ENCODE data around the gene HPCAL1.
"Not testable (repeated sequence)": the region's sequence is repeated elsewhere in the genome, so short reads cannot be mapped to it uniquely, and the experiment has no call there.

The HPCAL1 gene

DNA sequence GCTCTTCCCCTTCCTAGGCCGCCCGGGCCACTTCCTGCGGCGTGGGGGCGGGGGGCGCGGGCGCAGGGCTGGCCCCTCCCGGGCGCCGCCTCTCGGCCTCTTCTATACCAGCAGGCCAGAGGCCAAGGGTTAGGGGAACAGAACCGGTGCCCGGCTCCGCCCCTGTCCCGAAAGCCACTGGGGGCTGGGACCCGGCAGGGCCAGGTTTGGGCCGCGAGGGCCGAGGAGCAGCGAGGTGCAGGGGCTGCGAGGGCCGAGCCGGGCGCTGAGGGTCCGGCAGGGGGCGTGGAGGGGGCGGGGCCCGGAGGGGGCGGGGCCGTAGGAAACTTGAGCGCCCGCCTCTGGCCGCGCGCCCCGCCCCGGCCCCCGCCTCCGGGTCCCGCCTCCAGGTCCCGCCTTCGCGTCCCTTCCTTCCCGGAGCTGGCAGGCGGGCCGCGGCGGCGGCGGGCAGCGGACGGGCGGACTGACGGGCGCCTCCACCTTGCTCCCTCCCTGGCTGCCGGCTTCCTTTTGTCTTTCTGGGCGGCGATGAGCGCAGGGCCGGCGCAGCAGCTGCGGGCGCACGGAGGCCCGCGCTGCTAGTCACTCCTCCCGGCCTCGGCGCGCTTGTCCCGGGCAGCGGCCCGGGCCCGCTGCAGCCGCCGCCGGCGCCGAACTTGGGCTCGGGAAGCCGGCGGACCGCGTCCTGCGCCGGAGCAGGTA lies at the start of gene HPCAL1:
Gene HPCAL1 (plus strand): TSS at position 426 of the 702 bp plus-strand sequence. CDS start 116,854 bp downstream, outside the sequence.
- Mint-ChIP-seq H3K9me3 (peaks cover 0 to 2% of the 10 kb centered on the region in 2 donors), H3K27ac (peak within 1 kb of the TSS; percentile 86), H3K27me3 (no peaks in the 10 kb centered on the region), H3K4me3 (peak within 1 kb of the TSS; percentile 89 to 99), H3K36me3 (peaks cover 0 to 3% of the 10 kb centered on the region in 2 donors), H3K4me1 (peaks cover 49 to 77% of the 10 kb centered on the region in 2 donors)
- ATAC-seq (replicated peaks), result peak; percentile 80 to 89
- DNase-seq, result peak; percentile 85

DNA sequence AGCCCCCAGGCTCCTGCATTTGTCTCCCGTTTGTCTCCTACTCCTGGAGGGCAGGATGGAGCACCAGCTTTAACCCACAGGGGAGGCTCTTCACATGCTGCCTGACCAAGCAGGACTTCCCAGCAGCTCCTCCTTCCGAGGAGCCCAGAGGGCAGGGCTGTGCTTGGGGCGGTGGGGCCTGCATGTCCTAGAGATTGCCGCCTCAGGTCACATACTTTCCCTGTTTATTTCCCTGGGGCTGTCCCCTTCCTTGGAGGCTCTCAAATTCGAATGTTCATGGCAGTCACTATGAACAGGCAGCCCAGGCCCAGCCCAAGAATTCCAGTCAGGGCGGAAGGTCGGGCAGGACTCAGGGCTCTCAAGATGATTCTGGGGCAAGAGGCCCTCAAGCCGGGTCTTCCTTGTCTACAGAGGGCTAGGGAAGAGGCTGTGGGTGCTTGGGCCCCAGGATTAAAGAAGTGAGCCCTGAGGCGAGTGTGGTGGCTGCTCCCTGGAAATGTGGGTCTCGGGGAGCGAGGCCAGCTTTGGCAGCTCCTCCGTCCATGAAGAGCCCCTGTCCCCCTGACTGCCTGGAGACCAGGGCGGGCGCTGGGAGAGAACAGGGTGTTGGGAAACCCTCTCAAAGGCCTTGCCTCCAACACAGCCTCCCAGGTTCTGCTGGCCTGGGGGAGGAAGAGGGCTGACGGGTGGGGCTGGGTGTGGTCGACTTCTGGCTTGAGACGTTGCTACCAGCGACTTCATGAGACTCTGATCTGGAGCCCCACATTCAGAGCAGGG lies 48.9 kb upstream of the HPCAL1 start:
- DNase-seq (no peak), ATAC-seq (replicated peaks) (no peak)
- peaks cover 14 to 43% of the 10 kb centered on the region in 2 donors for H3K27me3 Mint-ChIP-seq
- H3K4me3 Mint-ChIP-seq, result no peak overlapping the region
- no peak overlapping the region for H3K27ac Mint-ChIP-seq
- peaks cover 12 to 13% of the 10 kb centered on the region in 2 donors for H3K9me3 Mint-ChIP-seq
- peaks cover 1 to 3% of the 10 kb centered on the region in 2 donors for H3K4me1 Mint-ChIP-seq
- H3K36me3 Mint-ChIP-seq, result peaks cover 2 to 5% of the 10 kb centered on the region in 2 donors

DNA sequence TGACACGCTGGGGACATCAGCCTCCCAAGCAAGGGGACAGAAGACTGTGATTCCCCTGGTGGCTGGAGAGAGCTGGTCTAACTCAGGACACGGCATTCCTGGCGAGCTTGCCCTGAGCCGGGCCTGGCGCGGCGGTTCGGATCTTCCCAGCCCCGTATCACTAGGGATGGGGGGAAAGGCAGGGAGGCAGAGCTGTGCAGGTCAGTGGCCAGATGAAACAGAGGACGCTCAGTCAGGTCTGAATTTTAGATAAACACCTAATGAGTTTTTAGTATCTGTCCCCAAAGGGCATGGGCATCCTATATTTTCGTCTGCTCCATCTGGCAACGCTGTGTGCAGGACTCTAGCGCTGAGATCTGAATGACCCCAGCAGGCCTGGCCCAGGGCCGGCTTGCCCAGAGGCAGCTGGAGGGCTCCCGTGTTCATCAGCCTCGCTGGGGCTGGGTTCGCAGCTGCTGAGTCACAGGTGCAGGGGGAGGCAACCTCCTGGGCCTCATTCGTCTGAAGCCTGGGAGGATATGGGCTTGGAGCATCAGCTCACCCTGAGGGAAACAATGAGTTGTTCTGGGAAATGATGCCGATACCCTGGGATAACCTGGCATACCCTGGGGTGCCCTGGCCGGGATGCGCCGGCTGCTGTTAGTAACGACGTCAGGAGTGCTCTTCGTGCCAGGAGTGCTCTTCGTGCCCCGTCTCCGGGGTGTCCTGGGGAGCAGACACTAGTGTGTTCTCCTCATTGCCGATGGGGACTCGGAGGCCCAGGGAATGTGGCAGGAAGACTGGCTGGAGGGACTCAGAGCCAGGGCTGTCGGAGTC lies 48.1 kb upstream of the HPCAL1 start:
- H3K4me3 Mint-ChIP-seq, result no peak overlapping the region
- H3K27me3 Mint-ChIP-seq, result peaks cover 14 to 43% of the 10 kb centered on the region in 2 donors
- DNase-seq (no peak), ATAC-seq (replicated peaks) (no peak)
- H3K9me3 Mint-ChIP-seq, result peaks cover 12 to 13% of the 10 kb centered on the region in 2 donors
- peaks cover 2 to 5% of the 10 kb centered on the region in 2 donors for H3K36me3 Mint-ChIP-seq
- no peaks in the 10 kb centered on the region for H3K4me1 Mint-ChIP-seq
- no peak overlapping the region for H3K27ac Mint-ChIP-seq

DNA sequence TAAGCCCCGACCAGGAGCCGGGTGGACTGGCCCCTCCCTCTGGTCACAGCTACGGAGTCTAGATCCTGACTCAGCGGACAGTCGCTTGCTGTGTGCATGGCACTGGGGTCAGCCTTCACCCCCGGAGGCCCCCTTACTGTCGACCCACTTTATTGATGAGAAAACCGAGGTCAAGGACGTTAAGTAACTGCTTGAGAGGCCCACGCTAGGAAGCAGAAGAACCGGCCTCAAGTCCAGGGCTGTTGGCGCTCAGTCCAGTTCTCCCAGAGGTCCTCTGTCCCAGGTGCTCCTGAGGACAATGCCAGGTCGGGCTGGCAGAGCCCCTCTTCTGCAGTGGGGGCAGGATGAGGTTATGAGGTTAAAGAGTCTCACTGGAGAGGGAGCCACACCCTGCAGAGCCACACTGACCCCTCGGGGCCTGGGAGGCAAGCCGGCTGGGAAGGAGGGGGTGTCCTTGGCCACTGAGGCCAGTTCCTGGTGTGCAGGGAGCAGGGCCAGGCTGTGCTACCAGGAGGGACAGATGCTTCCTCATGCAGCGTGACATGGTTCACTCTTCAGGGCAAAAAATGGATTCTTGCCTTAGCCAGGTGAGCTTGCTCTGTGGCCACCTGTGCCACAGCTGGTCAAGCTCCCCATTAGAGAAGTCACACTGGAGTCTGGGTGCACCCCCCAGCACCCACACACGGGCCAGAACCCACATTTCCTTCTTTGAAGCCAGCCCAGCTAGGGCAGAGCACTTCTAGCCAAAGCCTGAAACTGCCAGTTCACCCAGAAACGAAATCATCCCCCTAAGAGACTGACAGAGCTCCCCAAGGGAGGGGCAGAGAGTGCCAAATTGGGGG lies 47.3 kb upstream of the HPCAL1 start:
- Mint-ChIP-seq H3K9me3 (peaks cover 8 to 9% of the 10 kb centered on the region in 2 donors), H3K36me3 (peaks cover 2 to 5% of the 10 kb centered on the region in 2 donors), H3K4me3 (no peak overlapping the region), H3K27ac (no peak overlapping the region), H3K27me3 (peaks cover 14 to 43% of the 10 kb centered on the region in 2 donors), H3K4me1 (no peaks in the 10 kb centered on the region)
- DNase-seq (no peak), ATAC-seq (replicated peaks) (no peak)

DNA sequence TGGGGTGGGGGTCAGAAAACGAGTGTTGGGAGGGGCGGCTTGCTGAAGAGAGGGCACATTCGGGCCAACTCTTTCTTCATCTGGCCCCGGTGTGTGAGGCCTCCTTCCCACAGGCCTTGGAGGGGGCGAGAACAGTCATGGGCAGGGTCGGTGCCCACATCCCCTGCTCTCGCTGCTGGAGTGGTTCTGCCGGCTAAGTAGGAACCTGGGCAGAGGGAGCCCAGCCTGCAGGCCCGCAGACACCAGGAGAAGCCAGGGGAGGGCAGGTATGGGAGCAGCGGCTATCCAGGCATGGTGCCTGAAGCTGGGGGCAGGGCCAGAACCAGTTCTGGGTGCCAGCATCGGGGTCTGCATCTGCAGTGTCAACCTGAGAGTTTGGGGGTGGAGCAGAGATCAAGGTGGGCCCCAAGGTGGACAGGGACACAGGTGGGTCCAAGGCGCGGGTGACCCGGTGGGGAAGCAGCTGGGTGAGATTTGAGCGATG lies 46.6 kb upstream of the HPCAL1 start:
- Mint-ChIP-seq H3K36me3 (peaks cover 0 to 2% of the 10 kb centered on the region in 2 donors), H3K4me3 (no peak overlapping the region), H3K27ac (no peak overlapping the region), H3K4me1 (no peaks in the 10 kb centered on the region), H3K27me3 (peaks cover 14 to 43% of the 10 kb centered on the region in 2 donors), H3K9me3 (peaks cover 4% of the 10 kb centered on the region in 2 donors)
- no peak for ATAC-seq (replicated peaks)
- DNase-seq, result no peak

DNA sequence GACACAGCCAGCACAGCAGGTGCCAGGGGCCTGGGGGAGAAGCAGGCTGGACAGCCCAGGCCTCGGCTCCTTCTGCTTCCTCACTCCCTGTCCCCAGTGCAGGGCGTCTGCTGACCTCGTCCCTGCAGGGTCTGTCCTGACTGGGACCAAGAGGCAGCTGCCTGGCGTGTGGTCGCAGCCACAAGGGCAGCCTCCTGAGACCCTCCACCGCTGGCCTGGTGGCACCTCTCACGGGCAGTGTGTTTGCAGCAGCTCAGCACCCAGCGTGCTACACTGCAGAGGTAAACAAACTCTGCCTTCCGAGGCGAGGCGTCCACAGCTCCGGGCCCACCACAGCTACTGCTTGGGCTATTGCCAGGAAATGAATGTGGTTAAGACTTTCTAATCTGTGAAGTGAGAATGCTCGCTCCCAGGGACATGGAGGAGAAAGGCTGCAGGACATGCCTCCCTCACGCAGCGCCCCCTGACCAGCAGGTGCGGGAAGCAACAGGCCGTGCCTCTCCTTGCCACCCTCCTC lies 46.1 kb upstream of the HPCAL1 start:
- H3K4me3 Mint-ChIP-seq, result no peak overlapping the region
- H3K27ac Mint-ChIP-seq, result no peak overlapping the region
- no peak for DNase-seq

DNA sequence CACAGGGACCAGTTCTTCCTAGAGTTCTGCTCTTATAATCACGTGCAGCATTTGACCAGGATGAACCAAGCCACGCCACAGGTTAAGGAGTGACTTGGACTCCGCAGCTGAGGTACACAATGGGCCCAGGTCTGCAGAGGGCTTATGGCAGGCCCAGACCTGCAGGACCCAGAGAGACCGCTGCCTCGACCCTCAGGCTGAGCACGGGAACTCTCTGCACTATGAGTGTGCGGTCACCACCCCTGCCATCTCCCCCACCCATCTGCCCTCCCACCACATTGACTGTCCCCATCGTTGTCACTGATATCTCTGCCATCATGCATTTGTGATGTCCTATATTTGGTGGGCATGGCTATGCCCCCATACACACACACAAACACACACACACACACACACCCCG lies 45.7 kb upstream of the HPCAL1 start:
- Mint-ChIP-seq H3K9me3 (no peaks in the 10 kb centered on the region), H3K27me3 (peaks cover 14 to 35% of the 10 kb centered on the region in 2 donors), H3K36me3 (no peaks in the 10 kb centered on the region), H3K27ac (no peak overlapping the region), H3K4me1 (no peaks in the 10 kb centered on the region), H3K4me3 (no peak overlapping the region)
- ATAC-seq (replicated peaks), result no peak
- DNase-seq, result no peak

More for the DNA sequence above, 46.1 kb upstream of the HPCAL1 start:
- no peak for ATAC-seq (replicated peaks)
- Mint-ChIP-seq H3K9me3 (peaks cover 1 to 2% of the 10 kb centered on the region in 2 donors), H3K36me3 (peaks cover 0 to under 1% of the 10 kb centered on the region in 2 donors), H3K4me1 (no peaks in the 10 kb centered on the region), H3K27me3 (peaks cover 14 to 39% of the 10 kb centered on the region in 2 donors)

DNA sequence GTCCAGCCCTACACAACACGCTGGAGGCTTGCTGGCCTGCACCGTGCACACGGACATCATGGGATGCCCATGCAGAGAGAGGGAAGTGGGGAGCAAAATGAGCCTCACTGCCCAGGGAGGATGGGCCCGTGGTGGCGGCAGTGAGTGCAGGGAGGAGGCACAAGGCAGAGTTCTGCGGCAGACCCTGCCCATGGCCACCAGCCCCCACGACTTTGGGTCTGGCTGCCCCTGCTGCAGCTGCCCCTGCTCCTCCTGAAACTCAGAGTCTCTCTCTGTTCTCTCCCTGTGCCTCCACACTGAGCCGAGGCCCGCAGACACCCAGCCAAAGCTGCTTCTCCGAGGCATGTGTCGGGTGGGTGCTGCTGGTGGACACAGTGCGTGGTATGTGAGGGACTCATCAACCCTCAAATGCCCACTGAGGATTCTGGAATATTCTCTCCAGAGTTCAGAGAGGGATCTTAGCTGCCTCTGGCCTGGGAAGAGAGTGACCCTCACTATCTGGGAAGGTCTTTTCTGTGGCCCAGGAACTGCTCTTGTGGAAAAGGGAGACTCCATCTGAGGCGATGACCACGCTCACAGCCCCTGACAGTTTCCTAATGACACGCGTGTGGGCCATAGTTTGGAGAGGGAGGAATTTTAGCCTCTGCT lies 45.1 kb upstream of the HPCAL1 start:
- Mint-ChIP-seq H3K4me3 (no peak overlapping the region), H3K27ac (no peak overlapping the region), H3K27me3 (peaks cover 13 to 29% of the 10 kb centered on the region in 2 donors), H3K9me3 (no peaks in the 10 kb centered on the region), H3K4me1 (no peaks in the 10 kb centered on the region), H3K36me3 (no peaks in the 10 kb centered on the region)
- DNase-seq, result no peak
- ATAC-seq (replicated peaks), result no peak

DNA sequence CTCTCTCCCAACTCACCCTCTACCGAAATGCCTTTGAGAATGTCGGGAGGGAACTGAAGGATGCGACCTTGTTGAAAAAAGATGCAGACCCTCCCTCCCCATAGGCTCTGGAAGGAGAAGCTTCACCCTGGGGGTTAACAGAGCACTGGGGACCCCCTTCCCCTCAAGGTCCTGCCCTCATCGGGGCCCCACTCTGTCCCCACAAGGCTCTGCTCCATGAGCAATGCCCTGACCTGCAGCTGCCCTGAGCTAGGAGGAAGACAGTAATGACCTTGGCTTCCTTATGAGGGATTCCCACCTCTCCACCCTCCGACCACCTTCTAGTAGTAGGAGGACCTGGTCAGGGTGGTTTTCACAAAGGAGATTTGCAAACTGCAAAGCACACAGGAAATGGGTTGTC lies 44.4 kb upstream of the HPCAL1 start:
- H3K27me3 Mint-ChIP-seq, result peaks cover 9 to 22% of the 10 kb centered on the region in 2 donors
- H3K4me3 Mint-ChIP-seq, result no peak overlapping the region
- no peak overlapping the region for H3K27ac Mint-ChIP-seq

DNA sequence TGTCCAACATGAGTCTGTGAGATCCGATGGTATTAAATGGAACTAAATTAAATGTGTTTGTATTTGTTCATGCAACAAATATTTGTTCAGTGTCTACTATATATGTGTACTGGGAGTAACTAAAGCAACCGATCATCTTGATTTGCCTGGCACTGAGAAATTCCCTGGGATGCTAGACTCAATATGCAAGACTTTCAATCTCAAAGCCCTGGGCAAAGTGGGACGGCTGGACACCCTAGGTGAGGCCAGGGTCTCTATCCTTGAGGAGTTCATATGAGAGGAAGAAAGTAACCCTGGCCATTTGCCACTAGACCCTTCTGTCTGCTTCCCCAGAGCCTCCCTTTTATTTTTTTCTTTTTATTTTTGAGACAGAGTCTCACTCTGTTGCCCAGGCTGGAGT lies 44.0 kb upstream of the HPCAL1 start:
- Mint-ChIP-seq H3K36me3 (no peaks in the 10 kb centered on the region), H3K4me1 (no peaks in the 10 kb centered on the region), H3K27me3 (peaks cover 5 to 18% of the 10 kb centered on the region in 2 donors), H3K9me3 (no peaks in the 10 kb centered on the region), H3K27ac (no peak overlapping the region), H3K4me3 (no peak overlapping the region)
- DNase-seq (no peak), ATAC-seq (replicated peaks) (no peak)

More for the DNA sequence above, 44.4 kb upstream of the HPCAL1 start:
- H3K36me3 Mint-ChIP-seq, result no peaks in the 10 kb centered on the region
- H3K4me1 Mint-ChIP-seq, result no peaks in the 10 kb centered on the region
- DNase-seq (no peak), ATAC-seq (replicated peaks) (no peak)
- H3K9me3 Mint-ChIP-seq, result no peaks in the 10 kb centered on the region

DNA sequence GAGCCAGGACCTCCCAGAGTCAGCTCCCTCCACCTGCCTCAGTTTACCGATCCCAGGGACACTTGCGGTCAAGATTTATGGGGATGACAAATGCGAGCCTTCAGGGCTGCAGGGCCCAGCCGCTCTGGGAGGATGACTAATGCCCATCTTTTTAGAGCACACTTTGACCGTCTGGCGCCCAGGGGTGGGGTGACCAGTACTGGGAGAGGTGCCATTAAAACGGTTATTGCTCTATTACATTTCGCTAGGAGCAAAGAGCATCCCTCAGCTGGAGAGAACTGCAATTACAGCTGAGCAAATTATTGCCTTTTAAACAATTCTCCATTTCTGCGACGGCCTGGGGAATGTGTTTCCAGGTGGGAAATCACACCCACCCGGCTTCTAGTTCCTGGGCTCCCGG lies 42.6 kb upstream of the HPCAL1 start:
- Mint-ChIP-seq H3K4me3 (no peak overlapping the region), H3K27me3 (peaks cover 5 to 15% of the 10 kb centered on the region in 2 donors), H3K9me3 (no peaks in the 10 kb centered on the region), H3K27ac (no peak overlapping the region), H3K36me3 (no peaks in the 10 kb centered on the region), H3K4me1 (no peaks in the 10 kb centered on the region)
- ATAC-seq (replicated peaks) (no peak), DNase-seq (no peak)

DNA sequence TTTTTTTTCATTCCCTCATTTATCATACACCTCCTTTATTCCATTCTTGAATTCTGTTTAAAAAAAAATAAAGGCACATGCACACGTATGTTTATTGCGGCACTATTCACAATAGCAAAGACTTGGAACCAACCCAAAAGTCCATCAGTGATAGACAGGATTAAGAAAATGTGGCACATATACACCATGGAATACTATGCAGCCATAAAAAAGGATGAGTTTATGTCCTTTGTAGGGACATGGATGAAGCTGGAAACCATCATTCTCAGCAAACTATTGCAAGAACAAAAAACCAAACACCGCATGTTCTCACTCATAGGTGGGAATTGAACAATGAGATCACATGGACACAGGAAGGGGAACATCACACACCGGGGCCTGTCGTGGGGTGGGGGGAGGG lies 39.2 kb upstream of the HPCAL1 start:
- H3K4me3 Mint-ChIP-seq; H3K9me3 Mint-ChIP-seq; ATAC-seq (replicated peaks); H3K27me3 Mint-ChIP-seq; DNase-seq; H3K4me1 Mint-ChIP-seq; H3K36me3 Mint-ChIP-seq; H3K27ac Mint-ChIP-seq: not testable (repeated sequence)
